SU-DHL-6 (cell line): ENCODE measurements around the gene SLC5A10.

Experiments used
- EZH2phosphoT487 ChIP-seq: fragments of 200-600 bp; sonication (generic), shearing (Covaris generic); conservative IDR thresholded peaks from 2 replicates; pipeline ENCODE4 v1.6.1; 2018; ENCODE audit warnings: mild to moderate bottlenecking, antibody characterized with exemption, low read length, moderate library complexity, mixed read lengths
- TF ChIP-seq, protein P1 (sequence below): fragments of 200-600 bp; sonication (generic); IDR thresholded peaks from one replicate; pipeline ENCODE4 v1.5.1; 2017; ENCODE audit warnings: antibody characterized with exemption, mild to moderate bottlenecking, low read length, moderate library complexity; ENCODE audit not compliant: insufficient read depth, poor library complexity, severe bottlenecking

DNA sequence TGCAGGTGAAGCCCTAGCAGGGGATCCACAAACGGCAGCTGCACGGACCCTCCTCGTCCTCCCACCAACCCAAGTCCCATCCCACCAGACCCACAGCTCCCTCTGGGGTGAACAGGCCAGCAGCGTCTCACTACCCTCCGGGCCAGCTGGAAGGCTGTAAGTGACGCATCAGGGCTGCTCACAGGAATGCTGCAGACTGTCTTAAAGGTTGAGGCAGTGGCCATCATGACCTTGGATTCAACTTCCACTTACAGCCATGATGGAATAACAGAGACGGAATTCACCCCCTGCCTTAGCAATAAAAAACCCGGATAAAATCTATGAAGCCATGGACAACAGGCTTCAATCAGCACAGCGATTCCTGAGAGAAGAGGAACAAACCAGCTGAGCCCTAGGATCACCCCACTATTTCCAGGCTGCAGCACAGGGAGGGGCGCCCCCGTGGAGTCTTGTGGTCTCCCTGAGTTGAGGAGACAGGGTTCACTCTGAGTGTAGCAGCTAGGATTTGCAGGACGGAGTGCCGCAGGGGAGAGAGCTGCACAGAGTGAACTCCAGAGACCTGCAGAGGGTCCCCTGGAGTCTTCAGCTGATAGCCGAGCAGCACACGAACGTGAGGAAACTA is 42.1 kb downstream of the SLC5A10 start:
- TF ChIP-seq, protein P1, sequence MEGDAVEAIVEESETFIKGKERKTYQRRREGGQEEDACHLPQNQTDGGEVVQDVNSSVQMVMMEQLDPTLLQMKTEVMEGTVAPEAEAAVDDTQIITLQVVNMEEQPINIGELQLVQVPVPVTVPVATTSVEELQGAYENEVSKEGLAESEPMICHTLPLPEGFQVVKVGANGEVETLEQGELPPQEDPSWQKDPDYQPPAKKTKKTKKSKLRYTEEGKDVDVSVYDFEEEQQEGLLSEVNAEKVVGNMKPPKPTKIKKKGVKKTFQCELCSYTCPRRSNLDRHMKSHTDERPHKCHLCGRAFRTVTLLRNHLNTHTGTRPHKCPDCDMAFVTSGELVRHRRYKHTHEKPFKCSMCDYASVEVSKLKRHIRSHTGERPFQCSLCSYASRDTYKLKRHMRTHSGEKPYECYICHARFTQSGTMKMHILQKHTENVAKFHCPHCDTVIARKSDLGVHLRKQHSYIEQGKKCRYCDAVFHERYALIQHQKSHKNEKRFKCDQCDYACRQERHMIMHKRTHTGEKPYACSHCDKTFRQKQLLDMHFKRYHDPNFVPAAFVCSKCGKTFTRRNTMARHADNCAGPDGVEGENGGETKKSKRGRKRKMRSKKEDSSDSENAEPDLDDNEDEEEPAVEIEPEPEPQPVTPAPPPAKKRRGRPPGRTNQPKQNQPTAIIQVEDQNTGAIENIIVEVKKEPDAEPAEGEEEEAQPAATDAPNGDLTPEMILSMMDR = no peak
- TF ChIP-seq EZH2phosphoT487 = no peak
